IMR-90 (cell line): ENCODE measurements around the gene TRABD. TPM values are rescaled to one million over a fixed set of nuclear protein-coding genes. Genes with fewer than 3 reads are reported as not detected.

ENCODE experiments used
- ATAC-seq: fragments of 200-7000 bp; cut with Tn5 transposase; 2 replicates; pipeline ENCODE4 v1.9.1; 2020; ENCODE audit warnings: low read depth, mild to moderate bottlenecking, moderate library complexity
- BruUV-seq: library from RNA; stranded (reverse); fragments of 400-500 nt; replicated peaks from 2 replicates; lab custom pipeline; 2021; lab: Mats Ljungman, UMichigan
- CTCF ChIA-PET: fragments of 300-600 bp; formaldehyde crosslinking; extraction: SDS; loops from one replicate; lab custom pipeline; 2021; ENCODE audit warnings: antibody characterized with exemption; lab: Yijun Ruan, JAX
- POLR2A ChIA-PET: fragments of 300-600 bp; sonication (Branson Sonifier 250); formaldehyde crosslinking; loops from one replicate; lab custom pipeline; 2022; ENCODE audit warnings: antibody characterized with exemption; ENCODE audit not compliant: unreplicated experiment; lab: Charles Lee
- DNase-seq: peaks from one replicate; pipeline ENCODE4 v3.0.0; 2013
- H2AFZ ChIP-seq: replicated peaks from 2 replicates; pipeline ENCODE3; 2013; ENCODE audit warnings: low read length, mild to moderate bottlenecking; ENCODE audit not compliant: poor library complexity
- H2AK5ac ChIP-seq: 2 replicates; pipeline ENCODE4 v1.6.1; 2013; ENCODE audit warnings: low read depth, low read length, inconsistent platforms
- H2AK9ac ChIP-seq: replicated peaks from 2 replicates; pipeline ENCODE3; 2013; ENCODE audit warnings: mild to moderate bottlenecking, low read depth, low read length, moderate library complexity; ENCODE audit not compliant: poor library complexity
- H2BK120ac ChIP-seq: 2 replicates; pipeline ENCODE4 v1.6.1; 2013; ENCODE audit warnings: low read depth, low read length, inconsistent platforms
- H2BK15ac ChIP-seq: 3 replicates; pipeline ENCODE4 v1.6.1; 2013; ENCODE audit warnings: low read depth, low read length, inconsistent platforms
- H2BK20ac ChIP-seq: 2 replicates; pipeline ENCODE4 v1.6.1; 2013; ENCODE audit warnings: low read depth, mild to moderate bottlenecking, inconsistent platforms, low read length, moderate library complexity
- H2BK5ac ChIP-seq: 2 replicates; pipeline ENCODE4 v1.6.1; 2013; ENCODE audit warnings: mild to moderate bottlenecking, low read depth, low read length, inconsistent platforms; ENCODE audit not compliant: poor library complexity, severe bottlenecking
- H3K14ac ChIP-seq: replicated peaks from 2 replicates; pipeline ENCODE4 v1.6.1; 2013; ENCODE audit warnings: low read depth, low read length, inconsistent platforms
- H3K18ac ChIP-seq: 2 replicates; pipeline ENCODE4 v1.6.1; 2013; ENCODE audit warnings: low read depth, low read length, control low read depth
- H3K23ac ChIP-seq: 2 replicates; pipeline ENCODE4 v1.6.1; 2013; ENCODE audit warnings: low read depth, low read length, inconsistent platforms
- H3K27ac ChIP-seq: 2 replicates; pipeline ENCODE4 v1.5.1; 2013; ENCODE audit warnings: mild to moderate bottlenecking, control low read depth, low read length; ENCODE audit not compliant: insufficient read depth
- H3K27me3 ChIP-seq: 2 replicates; pipeline ENCODE4 v1.6.1; 2013; ENCODE audit warnings: low read length; ENCODE audit not compliant: control insufficient read depth, insufficient read depth
- H3K36me3 ChIP-seq: 2 replicates; pipeline ENCODE4 v1.6.1; 2013; ENCODE audit warnings: low read length, mixed read lengths; ENCODE audit not compliant: control insufficient read depth, insufficient read depth
- H3K4ac ChIP-seq: 2 replicates; pipeline ENCODE4 v1.6.1; 2013; ENCODE audit warnings: low read depth, low read length, inconsistent platforms
- H3K4me1 ChIP-seq: 2 replicates; pipeline ENCODE4 v1.6.1; 2013; ENCODE audit warnings: low read length, mixed read lengths; ENCODE audit not compliant: control insufficient read depth, insufficient read depth
- H3K4me2 ChIP-seq: 2 replicates; pipeline ENCODE4 v1.6.1; 2013; ENCODE audit warnings: low read depth, mild to moderate bottlenecking, control low read depth, low read length, moderate library complexity
- H3K4me3 ChIP-seq: 2 replicates; pipeline ENCODE4 v1.5.1; 2013; ENCODE audit warnings: low read depth, mild to moderate bottlenecking, control low read depth, low read length, moderate library complexity; ENCODE audit not compliant: insufficient read depth
- H3K56ac ChIP-seq: 2 replicates; pipeline ENCODE4 v1.6.1; 2013; ENCODE audit warnings: low read length, inconsistent platforms; ENCODE audit not compliant: insufficient read depth; ENCODE audit errors: extremely low read depth
- H3K79me1 ChIP-seq, 2 experiments: 2 replicates each; pipeline ENCODE4 v1.6.1; 2013; ENCODE audit warnings: low read length in 2 of 2, inconsistent platforms in 1 of 2, low read depth in 1 of 2
- H3K9ac ChIP-seq: 2 replicates; pipeline ENCODE4 v1.6.1; 2013; ENCODE audit warnings: low read depth, low read length, control low read depth
- H3K9me1 ChIP-seq: 2 replicates; pipeline ENCODE4 v1.6.1; 2013; ENCODE audit warnings: low read length, inconsistent platforms; ENCODE audit not compliant: insufficient read depth
- H3K9me3 ChIP-seq: 2 replicates; pipeline ENCODE4 v1.6.1; 2013; ENCODE audit warnings: low read length; ENCODE audit not compliant: control insufficient read depth, insufficient read depth
- H4K20me1 ChIP-seq: 2 replicates; pipeline ENCODE4 v1.6.1; 2013; ENCODE audit warnings: low read length, inconsistent platforms; ENCODE audit not compliant: insufficient read depth
- H4K5ac ChIP-seq: 2 replicates; pipeline ENCODE4 v1.6.1; 2013; ENCODE audit warnings: mild to moderate bottlenecking, low read depth, low read length, control low read depth
- H4K8ac ChIP-seq, 2 experiments: 2 replicates each; pipeline ENCODE4 v1.6.1; 2013; ENCODE audit warnings: low read depth in 2 of 2, low read length in 2 of 2, control low read depth in 1 of 2, inconsistent platforms in 1 of 2
- H4K91ac ChIP-seq: 2 replicates; pipeline ENCODE4 v1.6.1; 2013; ENCODE audit warnings: low read depth, low read length, inconsistent platforms; ENCODE audit not compliant: insufficient read depth
- BHLHE40 ChIP-seq: fragments of 150-350 bp; IDR thresholded peaks from 2 replicates; pipeline ENCODE4 v1.6.1; 2016; ENCODE audit warnings: mild to moderate bottlenecking, low read depth, low read length
- CEBPB ChIP-seq: IDR thresholded peaks from 2 replicates; pipeline ENCODE4 v1.6.1; 2012; ENCODE audit warnings: low read depth, low read length, improper control_type of control experiment
- CHD1 ChIP-seq: IDR thresholded peaks from 2 replicates; pipeline ENCODE4 v1.6.1; 2012; ENCODE audit warnings: low read depth, low read length, improper control_type of control experiment
- ELK1 ChIP-seq: fragments of 150-350 bp; IDR thresholded peaks from 2 replicates; pipeline ENCODE4 v1.6.1; 2016; ENCODE audit warnings: low read depth, mild to moderate bottlenecking, low read length, moderate library complexity, borderline replicate concordance
- FOS ChIP-seq: fragments of 150-350 bp; IDR thresholded peaks from 2 replicates; pipeline ENCODE4 v1.6.1; 2016; ENCODE audit warnings: low read depth, low read length
- MAFK ChIP-seq: IDR thresholded peaks from 2 replicates; pipeline ENCODE4 v1.6.1; 2012; ENCODE audit warnings: low read depth, low read length, improper control_type of control experiment
- MXI1 ChIP-seq: IDR thresholded peaks from 2 replicates; pipeline ENCODE4 v1.6.1; 2012; ENCODE audit warnings: low read depth, mild to moderate bottlenecking, low read length, moderate library complexity, borderline replicate concordance
- NFE2L2 ChIP-seq: fragments of 150-350 bp; IDR thresholded peaks from 2 replicates; pipeline ENCODE4 v1.6.1; 2016; ENCODE audit warnings: low read depth, mild to moderate bottlenecking, low read length
- POLR2A ChIP-seq: IDR thresholded peaks from 2 replicates; pipeline ENCODE4 v1.6.1; 2012; ENCODE audit warnings: mild to moderate bottlenecking, low read depth, low read length
- RAD21 ChIP-seq: IDR thresholded peaks from 2 replicates; pipeline ENCODE4 v1.6.1; 2012; ENCODE audit warnings: low read length, improper control_type of control experiment
- RCOR1 ChIP-seq: IDR thresholded peaks from 2 replicates; pipeline ENCODE4 v1.6.1; 2012; ENCODE audit warnings: mild to moderate bottlenecking, low read length, improper control_type of control experiment; ENCODE audit not compliant: insufficient replicate concordance
- RFX5 ChIP-seq: IDR thresholded peaks from 2 replicates; pipeline ENCODE4 v1.8.0; 2012; ENCODE audit warnings: low read depth, mild to moderate bottlenecking, low read length, moderate library complexity
- SMC3 ChIP-seq: fragments of 150-350 bp; IDR thresholded peaks from 2 replicates; pipeline ENCODE4 v1.6.1; 2016; ENCODE audit warnings: low read depth, mild to moderate bottlenecking, antibody characterized with exemption, low read length, moderate library complexity
- USF2 ChIP-seq: fragments of 150-350 bp; IDR thresholded peaks from 2 replicates; pipeline ENCODE4 v1.6.1; 2017; ENCODE audit warnings: mild to moderate bottlenecking, antibody characterized with exemption, low read length, low read depth
- WGBS, 2 experiments: methylation state at CpG; one replicate each; pipeline versions ENCODE4 v1.1.5 to v1.1.7; 2013; ENCODE audit warnings: missing lambda C conversion rate in 2 of 2; ENCODE audit not compliant: insufficient read length in 1 of 2; ENCODE audit errors: extremely low coverage in 2 of 2; 5-methylcytosine and 5-hydroxymethylcytosine counted together
- dilution Hi-C: fragments of 300-500 bp; cut with HindIII; formaldehyde crosslinking; loops from one replicate; pipeline ENCODE4 v1.14.3; 2018; ENCODE audit warnings: low sequenced_read_pairs; ENCODE audit not compliant: unreplicated experiment
- in situ Hi-C: fragments of 300-500 bp; cut with MboI; formaldehyde crosslinking; loops from 3 replicates; pipeline ENCODE4 v1.14.3; 2019; ENCODE audit warnings: low sequenced_read_pairs, inconsistent platforms, mixed read lengths
- intact Hi-C: fragments of 100-400 bp; cut with micrococcal nuclease; formaldehyde crosslinking; loops from 2 replicates; pipeline ENCODE4 v1.10.0; 2022
- polyA plus RNA-seq, 3 experiments: library from polyadenylated mRNA; depleted of rRNA; stranded (reverse); fragments of >200 nt; gene quantifications; 2 replicates each; pipeline ENCODE4 v1.2.3, GENCODE V29; 2012; ENCODE audit warnings: low replicate concordance in 1 of 3
- total RNA-seq: library from RNA; depleted of rRNA; stranded (reverse); fragments of >200 nt; gene quantifications from 2 replicates; pipeline ENCODE4 v1.2.3, GENCODE V29; 2012

TRABD gene
- total and polyA plus RNA-seq, 2 of the 4 experiments (the other 2 are of a cell fraction), result 13.4 to 42.7 TPM

GRCh38 chr22:50186761-50187523 is 1.2 kb downstream of the TRABD start:
- Histone ChIP-seq H2BK5ac (no peak overlapping the region), H4K20me1 (peaks cover 28% of the 10 kb centered on the region), H2BK15ac (no peak overlapping the region), H2AK9ac (peak overlapping the region; percentile 90), H3K27ac (peak overlapping the region; percentile 63; the same call in 1 of the 2 replicates), H2BK120ac (no peak overlapping the region), H2BK20ac (no peak overlapping the region), H3K14ac (peak overlapping the region; percentile 91), H4K8ac (peak overlapping the region; percentile 29 to 42; a peak in 3 of 4 replicates), H3K79me1 (peaks cover 14 to 52% of the 10 kb centered on the region in 2 experiments), H3K27me3 (no peaks in the 10 kb centered on the region), H3K9me3 (no peaks in the 10 kb centered on the region), H3K4me2 (peak overlapping the region; percentile 89), H3K4me3 (peak overlapping the region; percentile 59), H2AFZ (peak overlapping the region; percentile 75), H3K4ac (peak overlapping the region; percentile 67), H3K56ac (no peak overlapping the region), H3K4me1 (peaks cover 25% of the 10 kb centered on the region), H3K23ac (peak overlapping the region; percentile 95; the same call in 1 of the 2 replicates), H3K9me1 (peaks cover 7% of the 10 kb centered on the region), H2AK5ac (peak overlapping the region; percentile 58), H3K36me3 (peaks cover 4% of the 10 kb centered on the region; the same call in 1 of the 2 replicates), H3K9ac (peak overlapping the region; percentile 37), H4K91ac (no peak overlapping the region), H3K18ac (no peak overlapping the region; the same call in 1 of the 2 replicates), H4K5ac (no peak overlapping the region; the same call in 1 of the 2 replicates)
- dilution Hi-C loops (no loop called here), intact Hi-C loops (loop anchor here (1.0 kb wide), 1 partner anchor 40 kb away; no protein-coding TSS in a partner anchor), in situ Hi-C loops (no loop called here)
- CTCF ChIA-PET, result no interaction called here
- POLR2A ChIA-PET, result no interaction called here
- TF ChIP-seq RFX5, result no peak
- no peak for TF ChIP-seq FOS
- TF ChIP-seq SMC3, result no peak
- TF ChIP-seq CHD1, result no peak
- no peak for TF ChIP-seq MAFK
- no peak for TF ChIP-seq RCOR1
- TF ChIP-seq ELK1, result no peak
- no peak for TF ChIP-seq BHLHE40
- no peak for TF ChIP-seq MXI1
- TF ChIP-seq RAD21, result no peak
- no peak for TF ChIP-seq USF2
- TF ChIP-seq CEBPB, result no peak
- no peak for TF ChIP-seq POLR2A
- no peak for TF ChIP-seq NFE2L2
- WGBS, 2 experiments, result 21% methylated on average over 9 of the region's 26 CpGs; no CpG with 5 or more reads in 1 of the 2 experiments
- BruUV-seq, result no TSS peak
- DNase-seq (peak; percentile 25), ATAC-seq (no peak)
